GM06990 (cell line): ENCODE results near the gene TM7SF3.
"Not testable (repeated sequence)": the region's sequence is repeated elsewhere in the genome, so short reads cannot be mapped to it uniquely, and the experiment has no call there.

Source experiments
- DNase-seq: peaks from one replicate; pipeline ENCODE4 v3.0.0-alpha.2; 2011; ENCODE audit not compliant: insufficient read length; ENCODE audit errors: extremely low read depth
- H3K27me3 ChIP-seq: replicated peaks from 2 replicates; pipeline ENCODE4 v1.6.0; 2011; ENCODE audit warnings: low read length; ENCODE audit not compliant: control insufficient read depth, insufficient read depth
- H3K36me3 ChIP-seq: 2 replicates; pipeline ENCODE4 v1.5.1; 2011; ENCODE audit warnings: low read length; ENCODE audit not compliant: control insufficient read depth, insufficient read depth
- H3K4me3 ChIP-seq: replicated peaks from 2 replicates; pipeline ENCODE4 v1.5.1; 2011; ENCODE audit warnings: low read depth, mild to moderate bottlenecking, control low read depth, low read length
- CTCF ChIP-seq: IDR thresholded peaks from 2 replicates; pipeline ENCODE4 v1.5.1; 2011; ENCODE audit warnings: low read length, control low read depth, mild to moderate bottlenecking, inconsistent platforms; ENCODE audit not compliant: insufficient read depth, poor library complexity, severe bottlenecking

The TM7SF3 gene

DNA sequence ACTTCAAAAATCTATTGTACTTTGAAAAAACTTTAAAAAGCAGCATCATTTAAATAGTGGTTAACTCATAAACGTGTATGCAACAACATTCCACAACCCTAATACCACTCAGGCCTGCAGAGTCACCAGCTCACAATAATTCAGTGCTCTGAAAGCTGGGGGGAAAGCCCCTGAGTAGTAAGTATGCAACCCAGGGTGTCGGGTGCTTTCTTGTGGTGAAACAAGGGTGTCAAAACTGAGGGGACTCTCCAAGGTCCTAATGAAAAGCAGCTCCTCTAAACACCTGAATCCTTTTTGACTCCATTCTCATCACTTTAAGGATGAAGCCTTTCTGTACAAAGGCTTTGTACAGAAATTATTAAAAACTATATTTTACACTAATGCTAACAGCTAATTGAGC lies 42.2 kb downstream of the TM7SF3 start:
- Histone ChIP-seq H3K4me3 (no peak overlapping the region), H3K27me3 (no peaks in the 10 kb centered on the region), H3K36me3 (peaks cover 8% of the 10 kb centered on the region)
- TF ChIP-seq CTCF: no peak
- peak; percentile 46 for DNase-seq

DNA sequence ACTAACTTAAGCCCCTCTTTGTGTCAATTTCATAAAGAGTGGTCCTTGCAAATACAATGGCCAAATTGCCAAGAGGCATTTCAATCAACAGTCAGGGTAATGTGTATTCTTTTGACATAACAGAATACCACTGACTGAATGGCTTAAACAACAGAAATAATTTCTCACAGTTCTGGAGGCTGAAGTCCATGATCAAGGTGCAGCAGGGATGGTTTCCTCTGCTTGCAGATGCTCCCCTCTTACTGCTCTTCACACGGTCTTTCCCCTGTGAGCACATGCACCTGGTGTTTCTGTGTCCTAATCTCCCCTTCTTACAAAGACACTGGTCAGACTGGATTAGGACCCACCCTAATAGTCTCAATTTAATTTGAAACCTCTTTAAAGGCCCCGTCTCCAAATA lies 44.0 kb downstream of the TM7SF3 start:
- no peaks in the 10 kb centered on the region for H3K27me3 ChIP-seq
- TF ChIP-seq CTCF: no peak
- no peak for DNase-seq
- H3K4me3 ChIP-seq: no peak overlapping the region
- peaks cover 10% of the 10 kb centered on the region for H3K36me3 ChIP-seq

DNA sequence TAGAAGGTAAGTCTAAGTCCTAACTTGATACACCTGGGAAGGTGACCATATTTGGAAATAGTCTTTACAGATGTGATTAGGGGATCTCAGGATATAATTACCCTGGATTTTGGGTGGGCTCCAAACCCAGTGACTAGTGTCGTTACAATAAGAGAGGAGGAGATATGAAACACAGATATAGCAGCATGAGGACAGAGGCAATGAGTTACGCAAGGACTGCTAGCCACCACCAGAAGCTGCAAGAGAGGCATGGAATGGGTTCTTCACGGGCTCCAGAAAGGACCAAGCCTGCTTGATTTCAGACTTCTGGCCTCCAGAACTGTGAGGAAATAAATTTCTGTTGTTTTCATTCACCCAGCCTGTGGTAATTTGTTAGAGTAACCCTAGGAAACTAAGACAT lies 47.3 kb downstream of the TM7SF3 start:
- TF ChIP-seq CTCF: no peak
- no peaks in the 10 kb centered on the region for H3K27me3 ChIP-seq
- no peak for DNase-seq
- no peak overlapping the region for H3K4me3 ChIP-seq
- H3K36me3 ChIP-seq: peaks cover 8% of the 10 kb centered on the region

- peaks cover 2% of the 10 kb centered on the region for H3K36me3 ChIP-seq
- TF ChIP-seq CTCF: no peak
- H3K27me3 ChIP-seq: no peaks in the 10 kb centered on the region
- H3K4me3 ChIP-seq: no peak overlapping the region
- DNase-seq: no peak
These were observed 50.8 kb downstream of the TM7SF3 start for GRCh38 chr12:26963413-26963812.

GRCh38 chr12:26961803-26962202 lies 52.4 kb downstream of the TM7SF3 start:
- H3K27me3 ChIP-seq: no peaks in the 10 kb centered on the region
- peaks cover 2% of the 10 kb centered on the region for H3K36me3 ChIP-seq
- TF ChIP-seq CTCF: no peak
- DNase-seq: no peak
- no peak overlapping the region for H3K4me3 ChIP-seq

GRCh38 chr12:26961391-26961790 lies 52.8 kb downstream of the TM7SF3 start:
- H3K36me3 ChIP-seq, H3K4me3 ChIP-seq, DNase-seq, H3K27me3 ChIP-seq: not testable (repeated sequence)
